H1 (cell line): ENCODE data around the gene CMC1. TPM values are rescaled to one million over a fixed set of nuclear protein-coding genes. Genes with fewer than 3 reads are reported as not detected.

Experiments used
- CTCF ChIA-PET: fragments of 300-600 bp; sonication (Branson Sonifier 250); formaldehyde crosslinking; loops from one replicate; lab custom pipeline; 2021; ENCODE audit not compliant: partially characterized antibody; lab: Charles Lee
- POLR2A ChIA-PET: fragments of 300-600 bp; sonication (Branson Sonifier 250); formaldehyde crosslinking; loops from one replicate; lab custom pipeline; 2021; ENCODE audit warnings: inconsistent platforms; ENCODE audit not compliant: partially characterized antibody; lab: Charles Lee
- DNase-seq, 2 experiments: peaks; one replicate each; pipeline versions ENCODE4 v3.0.0 to v3.0.0-alpha.2; 2010 to 2022; ENCODE audit warnings: low spot score in 2 of 2, low read depth in 1 of 2, mixed read lengths in 1 of 2
- FAIRE-seq: peaks from 2 replicates; lab custom pipeline; 2011; peaks lifted over from hg19 to GRCh38; lab: Jason Lieb, UNC
- H2AFZ ChIP-seq: 2 replicates; pipeline ENCODE4 v1.8.1; 2012; ENCODE audit warnings: low read length, inconsistent platforms
- H2AK5ac ChIP-seq: 2 replicates; pipeline ENCODE4 v1.6.1; 2013; ENCODE audit warnings: low read depth, low read length
- H2BK120ac ChIP-seq: replicated peaks from 2 replicates; pipeline ENCODE3; 2013; ENCODE audit warnings: low read depth, low read length, inconsistent platforms
- H2BK12ac ChIP-seq: 2 replicates; pipeline ENCODE4 v1.6.1; 2013; ENCODE audit warnings: low read depth, low read length
- H2BK15ac ChIP-seq: 2 replicates; pipeline ENCODE4 v1.6.1; 2013; ENCODE audit warnings: low read length
- H2BK20ac ChIP-seq: 2 replicates; pipeline ENCODE4 v1.6.1; 2013; ENCODE audit warnings: low read length
- H2BK5ac ChIP-seq: 2 replicates; pipeline ENCODE4 v1.6.1; 2013; ENCODE audit warnings: low read depth, low read length
- H3K14ac ChIP-seq: 2 replicates; pipeline ENCODE4 v1.6.1; 2013; ENCODE audit warnings: inconsistent platforms; ENCODE audit not compliant: insufficient read length
- H3K18ac ChIP-seq: 2 replicates; pipeline ENCODE4 v1.6.1; 2013; ENCODE audit warnings: low read length; ENCODE audit errors: extremely low read depth
- H3K23ac ChIP-seq: 2 replicates; pipeline ENCODE4 v1.6.1; 2013; ENCODE audit warnings: inconsistent platforms; ENCODE audit not compliant: insufficient read length
- H3K23me2 ChIP-seq: 2 replicates; pipeline ENCODE4 v1.6.1; 2013; ENCODE audit warnings: low read depth, low read length
- H3K27ac ChIP-seq: 2 replicates; pipeline ENCODE4 v1.6.1; 2011; ENCODE audit warnings: low read depth, low read length, inconsistent platforms
- H3K27me3 ChIP-seq, 4 experiments: replicated peaks in 1 of 4; 1 replicate in 1 of 4; 2 replicates in 3 of 4; pipeline versions ENCODE4 v1.6.1 to v1.8.1; 2011 to 2013; ENCODE audit warnings: low read length in 3 of 4, mild to moderate bottlenecking in 3 of 4, inconsistent platforms in 2 of 4, mixed read lengths in 2 of 4, moderate library complexity in 1 of 4; ENCODE audit not compliant: control insufficient read depth in 3 of 4, insufficient read depth in 3 of 4; ENCODE audit errors: extremely low read depth in 1 of 4
- H3K36me3 ChIP-seq, 4 experiments: 2 replicates each; pipeline versions ENCODE4 v1.6.1 to v1.8.1; 2011 to 2013; ENCODE audit warnings: mild to moderate bottlenecking in 4 of 4, low read length in 3 of 4, moderate library complexity in 2 of 4, control low read depth in 1 of 4, inconsistent platforms in 1 of 4; ENCODE audit not compliant: insufficient read depth in 4 of 4, control insufficient read depth in 2 of 4
- H3K4ac ChIP-seq: replicated peaks from 2 replicates; pipeline ENCODE3; 2013; ENCODE audit warnings: low read length, low read depth, mixed read lengths, inconsistent platforms; ENCODE audit not compliant: insufficient read length
- H3K4me1 ChIP-seq, 4 experiments: replicated peaks in 1 of 4; 1 replicate in 1 of 4; 2 replicates in 3 of 4; pipeline versions ENCODE4 v1.6.1 to v1.8.1; 2011 to 2013; ENCODE audit warnings: low read length in 3 of 4, inconsistent platforms in 2 of 4, mixed read lengths in 1 of 4; ENCODE audit not compliant: insufficient read depth in 4 of 4, control insufficient read depth in 3 of 4
- H3K4me2 ChIP-seq, 2 experiments: 2 replicates each; pipeline versions ENCODE4 v1.6.1 to v1.8.1; 2011 to 2013; ENCODE audit warnings: low read depth in 2 of 2, low read length in 2 of 2, control low read depth in 1 of 2, inconsistent platforms in 1 of 2, mild to moderate bottlenecking in 1 of 2; ENCODE audit not compliant: insufficient read depth in 1 of 2
- H3K4me3 ChIP-seq, 4 experiments: fragments of 200-600, 300-600 bp in 1 of 4; sonication (generic), shearing (Covaris generic), sonication (Bioruptor Twin) in 1 of 4; 2 replicates each; pipeline versions ENCODE4 v1.5.1 to v1.8.1; 2011 to 2016; ENCODE audit warnings: low read length in 4 of 4, low read depth in 3 of 4, control low read depth in 2 of 4, inconsistent platforms in 2 of 4, mild to moderate bottlenecking in 2 of 4, mixed read lengths in 1 of 4, moderate library complexity in 1 of 4; ENCODE audit not compliant: insufficient read depth in 2 of 4; ENCODE audit errors: extremely low read depth in 1 of 4
- H3K56ac ChIP-seq: replicated peaks from 2 replicates; pipeline ENCODE3; 2013; ENCODE audit warnings: low read depth, mild to moderate bottlenecking, mixed read lengths, low read length, inconsistent platforms; ENCODE audit not compliant: insufficient read length
- H3K79me1 ChIP-seq: 2 replicates; pipeline ENCODE4 v1.6.1; 2013; ENCODE audit warnings: low read depth, low read length, control low read depth
- H3K79me2 ChIP-seq, 2 experiments: 2 replicates each; pipeline versions ENCODE4 v1.6.1 to v1.8.1; 2012 to 2013; ENCODE audit warnings: low read length in 2 of 2, mild to moderate bottlenecking in 2 of 2, inconsistent platforms in 1 of 2; ENCODE audit not compliant: insufficient read depth in 2 of 2, control insufficient read depth in 1 of 2
- H3K9ac ChIP-seq, 4 experiments: replicated peaks in 1 of 4; 1 replicate in 1 of 4; 2 replicates in 3 of 4; pipeline versions ENCODE4 v1.6.1 to v1.8.1; 2011 to 2013; ENCODE audit warnings: low read depth in 3 of 4, low read length in 3 of 4, control low read depth in 2 of 4, mild to moderate bottlenecking in 2 of 4, moderate library complexity in 2 of 4, inconsistent platforms in 1 of 4; ENCODE audit errors: extremely low read depth in 1 of 4
- H3K9me3 ChIP-seq, 2 experiments: 2 replicates each; pipeline versions ENCODE4 v1.6.1 to v1.8.1; 2012 to 2013; ENCODE audit warnings: mild to moderate bottlenecking in 2 of 2, moderate library complexity in 2 of 2, control low read depth in 1 of 2, inconsistent platforms in 1 of 2, low read depth in 1 of 2, low read length in 1 of 2, mixed read lengths in 1 of 2; ENCODE audit not compliant: insufficient read depth in 2 of 2
- H4K20me1 ChIP-seq, 2 experiments: replicated peaks in 1 of 2; 2 replicates each; pipeline versions ENCODE3 to v1.8.1; 2011 to 2013; ENCODE audit warnings: inconsistent platforms in 2 of 2, low read length in 2 of 2, mild to moderate bottlenecking in 1 of 2; ENCODE audit not compliant: insufficient read depth in 2 of 2, control insufficient read depth in 1 of 2
- H4K5ac ChIP-seq: 2 replicates; pipeline ENCODE4 v1.6.1; 2013; ENCODE audit warnings: low read length, low read depth, mixed read lengths, inconsistent platforms; ENCODE audit not compliant: insufficient read length
- H4K8ac ChIP-seq: 2 replicates; pipeline ENCODE4 v1.8.0; 2013; ENCODE audit warnings: mild to moderate bottlenecking, moderate library complexity, low read length, inconsistent platforms; ENCODE audit not compliant: insufficient read depth; ENCODE audit errors: extremely low read depth
- H4K91ac ChIP-seq: replicated peaks from 2 replicates; pipeline ENCODE3; 2013; ENCODE audit warnings: low read length, mixed read lengths, inconsistent platforms; ENCODE audit not compliant: insufficient read length
- CBX8 ChIP-seq: fragments of 300-800, 300-1000 bp; sonication (generic); IDR thresholded peaks from 2 replicates; pipeline ENCODE4 v1.7.1; 2016; ENCODE audit warnings: low read depth, low read length, borderline replicate concordance
- CHD1 ChIP-seq: IDR thresholded peaks from 2 replicates; pipeline ENCODE4 v1.6.1; 2012; ENCODE audit warnings: low read depth, low read length, improper control_type of control experiment
- EP300 ChIP-seq, 2 experiments: IDR thresholded peaks; 1 replicate in 1 of 2; 2 replicates in 1 of 2; pipeline ENCODE4 v1.6.1; 2011 to 2012; ENCODE audit warnings: low read depth in 2 of 2, low read length in 2 of 2, mild to moderate bottlenecking in 2 of 2, borderline replicate concordance in 1 of 2, inconsistent platforms in 1 of 2, moderate library complexity in 1 of 2
- GTF2F1 ChIP-seq: IDR thresholded peaks from 2 replicates; pipeline ENCODE4 v1.6.1; 2012; ENCODE audit warnings: low read depth, low read length, improper control_type of control experiment, borderline replicate concordance
- KDM5A ChIP-seq: fragments of 200-600 bp; IDR thresholded peaks from 2 replicates; pipeline ENCODE4 v1.7.1; 2012; ENCODE audit warnings: mild to moderate bottlenecking, low read length, inconsistent platforms, mixed read lengths
- RAD21 ChIP-seq, 2 experiments: IDR thresholded peaks in 1 of 2; conservative IDR thresholded peaks in 1 of 2; 2 replicates each; pipeline ENCODE4 v1.6.1; 2011; ENCODE audit warnings: low read depth in 2 of 2, low read length in 2 of 2, improper control_type of control experiment in 1 of 2, inconsistent platforms in 1 of 2, mild to moderate bottlenecking in 1 of 2, moderate library complexity in 1 of 2
- RNF2 ChIP-seq: fragments of 200-900, 300-1000 bp; sonication (generic); IDR thresholded peaks from 2 replicates; pipeline ENCODE4 v1.7.1; 2016; ENCODE audit warnings: borderline replicate concordance, low read depth, mild to moderate bottlenecking, antibody characterized with exemption, low read length; ENCODE audit not compliant: poor library complexity, severe bottlenecking; ENCODE audit errors: missing control alignments
- SAP30 ChIP-seq: fragments of 300-600 bp; sonication (generic); IDR thresholded peaks from 2 replicates; pipeline ENCODE4 v1.7.1; 2012; ENCODE audit warnings: low read length, moderate library complexity, mild to moderate bottlenecking, inconsistent platforms; ENCODE audit not compliant: insufficient read depth, insufficient replicate concordance
- SIN3A ChIP-seq, 2 experiments: IDR thresholded peaks in 1 of 2; conservative IDR thresholded peaks in 1 of 2; 2 replicates each; pipeline ENCODE4 v1.6.1; 2011 to 2012; ENCODE audit warnings: low read length in 2 of 2, improper control_type of control experiment in 1 of 2, low read depth in 1 of 2, mild to moderate bottlenecking in 1 of 2
- SRF ChIP-seq: IDR thresholded peaks from 2 replicates; pipeline ENCODE4 v1.6.1; 2011; ENCODE audit warnings: mild to moderate bottlenecking, low read depth, low read length, moderate library complexity
- WGBS, 2 experiments: shearing (Covaris generic) in 1 of 2; methylation state at CpG; one replicate each; pipeline versions ENCODE4 v1.1.6 to v1.1.7; 2013 to 2015; ENCODE audit warnings: low lambda C conversion rate in 2 of 2, mixed read lengths in 2 of 2, inconsistent platforms in 1 of 2, low coverage in 1 of 2, missing lambda C conversion rate in 1 of 2; ENCODE audit not compliant: insufficient replicate concordance in 2 of 2, insufficient coverage in 1 of 2, insufficient read length in 1 of 2; ENCODE audit errors: extremely low coverage in 1 of 2, missing lambda C conversion rate in 1 of 2; 5-methylcytosine and 5-hydroxymethylcytosine counted together
- polyA plus RNA-seq, 7 experiments: library from polyadenylated mRNA; depleted of rRNA in 3 of 7; stranded (reverse) in 5 of 7; unstranded in 2 of 7; fragments of >200 nt in 5 of 7; fragments of 200-250 nt in 2 of 7; gene quantifications; 1 replicate in 5 of 7; 2 replicates in 1 of 7; 4 replicates in 1 of 7; pipeline versions ENCODE4 v1.2.1 to v1.2.3, GENCODE V29; 2011 to 2013; ENCODE audit warnings: missing spikeins in 2 of 7, mixed read lengths in 2 of 7
- total RNA-seq: library from RNA; stranded (reverse); fragmentation: NEBNext Ultra II Directional; extraction: Animal tissue kit (Norgen Biotek cat#: 25700); gene quantifications from 2 replicates; pipeline ENCODE4 v1.2.1, GENCODE V29; 2021
- TF ChIP-seq, protein P1 (sequence below): IDR thresholded peaks from 2 replicates; pipeline ENCODE4 v1.6.1; 2012; ENCODE audit warnings: inconsistent platforms

Gene CMC1
- total and polyA plus RNA-seq, 2 of the 8 experiments (the other 6 are each of a cell fraction or from before 2014, with no cell fraction given), result 11.4 to 19.4 TPM

DNA sequence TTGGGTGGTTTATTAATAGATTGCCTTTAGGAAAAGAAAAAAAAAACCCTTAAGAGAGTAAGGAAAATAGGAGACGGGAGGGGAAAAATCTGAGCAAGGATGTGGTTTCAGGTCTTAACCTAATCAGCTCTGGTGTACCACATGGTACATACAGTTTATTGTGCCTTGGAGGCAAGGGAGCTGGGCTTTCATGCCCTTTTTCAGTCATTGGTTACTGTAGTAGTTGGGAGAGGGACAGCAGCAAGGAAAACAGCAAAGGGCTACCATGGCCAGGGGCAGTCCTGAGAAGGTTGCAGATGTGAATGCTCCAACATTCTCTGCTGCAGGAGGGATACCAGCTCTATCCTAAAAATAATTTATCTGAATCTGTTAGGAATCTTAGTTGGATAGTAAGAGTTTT, 5.9 kb downstream of the CMC1 start:
- Histone ChIP-seq H3K14ac (no peak overlapping the region), H2AFZ (no peak overlapping the region), H3K79me1 (peaks cover 7% of the 10 kb centered on the region), H3K36me3 (no peaks in the 10 kb centered on the region), H3K9ac (0 out of 7 replicates have a peak overlapping the region, but pooled peaks of 1 of the 4 experiments have one; percentile 32), H3K56ac (no peak overlapping the region), H2BK20ac (no peak overlapping the region), H3K27me3 (no peaks in the 10 kb centered on the region), H4K20me1 (no peaks in the 10 kb centered on the region), H2BK120ac (no peak overlapping the region), H2BK12ac (no peak overlapping the region), H2BK15ac (no peak overlapping the region), H3K79me2 (peaks cover 0 to 78% of the 10 kb centered on the region in 2 experiments; a peak in 3 of 4 replicates), H3K4me3 (no peak overlapping the region), H4K91ac (no peak overlapping the region), H3K9me3 (no peaks in the 10 kb centered on the region), H2BK5ac (no peak overlapping the region), H3K27ac (no peak overlapping the region), H4K8ac (no peak overlapping the region), H3K23me2 (no peaks in the 10 kb centered on the region; the same call in 1 of the 2 replicates), H3K4me1 (peaks cover 0 to 13% (median 1%) of the 10 kb centered on the region in 4 experiments; a peak in 4 of 7 replicates), H3K4ac (no peak overlapping the region), H4K5ac (no peak overlapping the region), H3K23ac (no peak overlapping the region), H3K18ac (no peak overlapping the region), H2AK5ac (no peak overlapping the region), H3K4me2 (no peak overlapping the region)
- FAIRE-seq, result no peak
- CTCF ChIA-PET, result interaction anchor here (0.6 to 0.8 kb wide), 3 partner anchors 11 to 1012 kb away, joined by 3 read pairs; no protein-coding TSS in a partner anchor
- WGBS, 2 experiments, result 50% methylated on average over 1 of the region's 1 CpG; no CpG with 5 or more reads in 1 of the 2 experiments
- DNase-seq, result no peak
- POLR2A ChIA-PET, result interaction anchor here (0.8 kb wide), 1 partner anchor 839 kb away, joined by 3 read pairs; no protein-coding TSS in a partner anchor
- TF ChIP-seq GTF2F1 (no peak), SAP30 (no peak), RNF2 (no peak), SRF (no peak), SIN3A (conservative IDR thresholded peaks at IDR 0.05 in 1 of 2, IDR thresholded peaks at IDR 0.05 in 1 of 2; ENCODE audit: low read depth in 1 of 2, low read length in 2 of 2) (no peak), RAD21 (IDR thresholded peaks at IDR 0.05 in 1 of 2, conservative IDR thresholded peaks at IDR 0.05 in 1 of 2; ENCODE audit: low read depth in 2 of 2, low read length in 2 of 2) (no peak), CBX8 (no peak), CHD1 (no peak), EP300 (IDR thresholded peaks at IDR 0.05; ENCODE audit: borderline replicate concordance in 1 of 2, low read depth in 2 of 2, low read length in 2 of 2) (no peak), KDM5A (no peak)
- TF ChIP-seq, protein P1, sequence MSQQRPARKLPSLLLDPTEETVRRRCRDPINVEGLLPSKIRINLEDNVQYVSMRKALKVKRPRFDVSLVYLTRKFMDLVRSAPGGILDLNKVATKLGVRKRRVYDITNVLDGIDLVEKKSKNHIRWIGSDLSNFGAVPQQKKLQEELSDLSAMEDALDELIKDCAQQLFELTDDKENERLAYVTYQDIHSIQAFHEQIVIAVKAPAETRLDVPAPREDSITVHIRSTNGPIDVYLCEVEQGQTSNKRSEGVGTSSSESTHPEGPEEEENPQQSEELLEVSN, result no peak
